Activated CD8-positive, alpha-beta memory T cell treated with anti-CD3 and anti-CD28 coated beads for 1 hour (primary cell): ENCODE measurements around the gene IMP3.

ENCODE experiments used
- DNase-seq, 2 donors: peaks; one replicate each; pipeline ENCODE4 v3.0.0-alpha.2; 2020; ENCODE audit warnings: low read depth in 1 of 2; ENCODE audit errors: extremely low read depth in 1 of 2

Gene IMP3

GRCh38 chr15:75673426-75674235 lies 33.6 kb upstream of the IMP3 start:
- no peak for DNase-seq

DNA sequence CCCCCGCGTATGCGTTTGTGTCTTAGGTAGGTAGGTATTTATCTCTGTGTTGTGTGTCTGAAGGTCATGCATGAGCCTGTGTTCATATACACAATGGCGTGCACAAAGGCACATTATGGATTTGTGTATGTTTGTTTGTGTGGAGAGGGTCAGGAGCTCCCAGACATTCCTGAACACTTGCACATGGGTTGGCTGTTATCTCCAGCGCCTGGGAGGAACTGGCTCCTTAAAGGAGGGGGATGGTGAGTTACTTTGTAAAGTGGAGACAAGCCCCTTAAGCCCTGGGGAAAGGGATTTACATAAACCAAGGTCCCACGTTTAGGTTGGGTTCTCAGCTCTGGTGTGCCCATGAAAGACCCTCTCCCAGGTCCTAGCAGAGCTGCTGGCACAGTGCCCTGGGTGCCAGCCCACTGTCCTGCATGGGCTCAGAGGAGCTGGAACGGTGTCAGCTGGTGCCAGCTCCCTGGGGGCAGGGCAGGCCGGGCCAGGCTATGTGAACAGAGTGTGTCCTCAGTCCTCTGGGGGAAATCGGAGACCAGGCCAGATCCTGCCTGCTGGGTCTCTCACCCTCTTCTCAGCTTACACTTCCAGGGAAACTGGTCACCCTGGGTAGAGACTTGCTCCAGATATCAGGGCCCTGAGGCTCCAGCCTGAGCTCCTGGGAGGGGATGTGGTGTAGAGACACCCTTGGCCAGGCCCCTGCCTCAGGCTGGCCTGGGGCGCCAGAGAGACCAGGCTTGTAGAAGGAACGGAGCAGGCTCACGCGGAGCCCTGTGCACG lies 32.8 kb upstream of the IMP3 start:
- no peak for DNase-seq

GRCh38 chr15:75671730-75672602 lies 31.9 kb upstream of the IMP3 start:
- DNase-seq: no peak

DNA sequence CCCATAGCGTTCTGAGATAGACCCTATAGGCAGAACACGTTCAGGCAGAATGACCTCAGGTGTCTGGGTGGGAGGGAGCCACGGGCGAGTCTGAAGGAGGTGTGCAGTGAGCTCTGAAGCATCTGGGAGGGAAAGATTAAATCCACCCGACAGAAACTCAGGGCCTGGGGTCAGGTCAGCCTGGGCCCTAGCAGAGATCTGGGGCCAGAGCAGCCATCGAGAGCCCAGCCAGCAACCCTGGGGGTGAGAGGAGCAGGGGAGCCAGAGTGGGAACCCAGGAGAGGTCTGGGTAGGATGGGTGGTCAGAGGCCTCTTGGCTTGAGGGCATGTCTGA lies 29.8 kb upstream of the IMP3 start:
- DNase-seq: no peak

DNA sequence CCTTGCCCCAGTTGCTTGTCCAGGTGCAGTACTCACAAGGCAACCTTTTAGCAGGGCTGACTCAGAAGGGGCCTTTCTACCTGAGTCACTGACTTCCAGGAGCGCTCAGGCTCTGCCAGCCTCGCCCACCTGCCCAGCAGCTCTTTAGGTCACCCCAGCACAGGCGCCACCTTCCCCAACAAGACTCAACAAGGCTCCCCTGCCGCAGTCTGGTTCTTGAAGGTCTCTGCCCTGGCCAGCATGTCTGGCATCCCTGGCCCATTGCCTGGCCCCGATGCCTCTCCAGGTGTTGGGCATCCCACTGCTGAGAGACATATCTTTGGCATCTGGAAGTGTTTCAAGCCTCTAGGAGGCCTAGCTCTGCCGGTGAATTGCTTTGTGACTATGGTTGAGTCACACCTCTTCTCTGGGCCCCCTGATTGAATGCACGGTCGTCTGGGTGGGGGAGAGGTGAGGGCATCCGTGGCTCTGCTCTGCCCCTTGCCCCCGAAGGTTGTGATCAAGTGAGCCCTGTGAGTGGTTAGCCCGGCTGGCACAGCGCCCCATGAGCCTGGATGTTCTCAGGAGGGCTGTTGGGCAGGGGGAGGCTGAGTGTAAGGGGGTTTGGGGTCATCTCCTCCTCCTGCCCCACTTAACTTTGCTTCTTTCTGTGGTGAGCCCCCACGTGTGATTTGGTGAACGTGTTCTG lies 29.3 kb upstream of the IMP3 start:
- DNase-seq: no peak

DNA sequence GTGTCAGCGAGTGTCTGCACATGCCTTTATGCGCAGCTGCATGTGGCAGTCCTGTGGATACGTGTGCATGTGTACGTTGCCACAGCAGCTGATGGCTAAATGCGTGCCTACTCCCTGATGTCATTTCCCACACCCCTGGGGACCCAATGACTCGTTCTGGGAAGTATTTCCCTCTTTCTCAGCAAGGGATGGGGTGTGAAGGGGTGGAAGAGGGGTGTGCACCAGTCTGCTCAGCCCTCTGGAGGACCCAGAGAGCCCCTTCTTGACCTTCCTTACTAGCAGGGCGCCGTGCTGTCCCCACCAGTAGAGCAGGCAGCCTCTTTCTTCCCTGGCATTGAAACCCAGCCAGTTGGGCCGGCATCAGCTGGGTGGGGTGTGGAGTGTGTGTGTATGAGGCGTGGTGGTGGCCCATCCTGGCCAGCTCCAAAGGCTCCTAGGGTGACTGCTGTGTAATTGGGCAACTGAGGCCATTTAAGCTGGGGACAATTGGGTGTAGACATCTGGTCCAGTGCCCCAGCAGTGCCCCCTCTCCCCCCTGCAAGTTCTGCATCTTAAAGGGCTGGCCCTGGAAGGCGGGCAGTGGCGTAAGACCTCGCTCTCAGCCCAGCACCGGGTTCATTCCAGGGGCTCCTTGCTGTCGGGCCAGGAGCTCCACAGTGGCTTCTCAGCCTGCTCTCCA lies 26.9 kb upstream of the IMP3 start:
- DNase-seq: no peak

DNA sequence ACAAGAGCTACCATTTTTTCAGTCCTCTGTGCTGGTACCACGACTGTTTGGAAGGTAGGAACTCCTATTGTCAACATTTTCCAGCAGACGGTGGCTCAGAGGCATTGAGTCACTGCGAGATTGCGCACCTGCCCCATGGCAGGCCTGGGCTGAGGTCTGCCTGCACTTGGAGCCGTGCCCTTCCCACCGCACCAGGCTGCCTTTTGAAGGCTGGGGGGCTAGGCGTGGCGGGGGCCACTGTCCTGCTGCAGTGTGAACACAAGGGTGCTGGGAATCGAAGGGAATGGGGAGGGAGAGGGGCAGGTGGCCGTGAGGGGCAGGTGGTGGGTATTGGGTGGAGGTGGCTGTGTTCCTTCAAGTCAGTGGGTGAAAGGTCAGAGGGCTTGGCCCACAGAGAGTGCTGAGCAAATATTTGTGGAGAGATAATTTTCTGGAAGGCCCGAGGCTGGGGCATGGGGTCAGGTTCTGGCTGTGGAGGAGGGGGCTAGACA lies 24.0 kb upstream of the IMP3 start:
- DNase-seq: no peak

GRCh38 chr15:75662823-75663519 lies 22.9 kb upstream of the IMP3 start:
- no peak for DNase-seq

GRCh38 chr15:75661756-75662140 lies 21.7 kb upstream of the IMP3 start:
- no peak for DNase-seq

DNA sequence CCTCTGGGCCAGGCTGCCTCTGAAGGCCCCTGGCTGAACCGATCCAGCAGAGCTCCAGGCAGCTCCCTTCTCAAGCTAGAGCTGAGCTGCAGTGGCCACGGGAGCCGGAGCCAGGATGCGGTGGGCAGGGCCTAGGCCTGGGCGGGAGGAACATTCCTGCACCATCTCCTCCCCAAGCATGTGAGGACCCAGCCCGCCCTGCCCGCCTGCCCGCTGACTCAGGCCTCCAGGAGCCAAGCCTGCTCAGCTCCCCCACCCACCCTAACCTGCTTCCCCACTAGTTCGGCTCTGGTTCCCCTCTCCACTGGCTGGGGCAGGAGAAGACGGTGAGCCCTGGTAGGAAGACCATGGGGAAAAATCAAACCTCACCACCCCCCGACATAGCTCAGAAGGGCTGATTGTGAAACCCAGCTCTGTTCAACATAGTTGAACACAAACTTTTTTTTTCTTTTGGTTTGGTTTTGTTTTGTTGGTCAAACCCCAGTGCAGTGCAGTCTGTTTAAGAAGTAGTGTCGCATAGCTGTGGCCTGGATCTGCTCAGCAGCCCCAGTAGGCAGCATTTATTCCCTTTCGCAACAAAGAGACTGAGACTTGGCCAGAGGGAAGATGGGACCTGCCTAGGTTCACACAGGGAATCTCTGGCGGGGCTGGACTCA lies 21.2 kb upstream of the IMP3 start:
- no peak for DNase-seq

DNA sequence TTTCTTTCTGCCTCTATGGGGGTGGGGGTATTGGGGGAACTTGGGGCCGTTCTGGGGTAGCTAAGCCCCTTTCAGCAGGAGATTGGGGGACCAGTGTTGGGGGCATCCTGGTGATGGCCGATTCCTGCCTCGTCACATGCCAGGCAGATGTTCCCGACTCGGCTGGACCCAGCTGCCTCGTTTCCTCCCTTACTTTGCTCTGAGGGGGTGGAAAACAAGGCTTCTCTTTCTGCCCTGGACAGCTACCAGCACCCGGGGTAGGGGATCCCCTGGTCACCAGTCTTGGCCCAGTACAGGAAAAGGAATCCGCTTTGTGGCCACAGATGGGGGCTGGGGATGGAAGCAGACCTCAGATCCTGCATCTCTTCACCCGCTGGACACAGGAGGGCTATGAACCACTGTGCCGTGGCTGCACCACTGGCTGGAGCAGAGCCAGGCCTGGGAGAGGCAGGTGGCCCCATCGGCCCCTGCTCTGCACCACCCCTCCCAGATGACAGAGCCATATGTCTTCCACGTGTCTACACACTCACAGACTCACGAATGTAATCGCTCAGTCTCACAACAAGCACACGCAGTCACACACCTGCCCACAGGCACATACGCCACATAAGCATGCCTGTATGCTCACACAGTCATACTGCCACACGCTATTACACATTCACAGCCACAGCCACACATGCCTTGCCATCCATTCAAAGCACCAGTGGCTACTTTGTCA lies 20.1 kb upstream of the IMP3 start:
- DNase-seq: no peak

DNA sequence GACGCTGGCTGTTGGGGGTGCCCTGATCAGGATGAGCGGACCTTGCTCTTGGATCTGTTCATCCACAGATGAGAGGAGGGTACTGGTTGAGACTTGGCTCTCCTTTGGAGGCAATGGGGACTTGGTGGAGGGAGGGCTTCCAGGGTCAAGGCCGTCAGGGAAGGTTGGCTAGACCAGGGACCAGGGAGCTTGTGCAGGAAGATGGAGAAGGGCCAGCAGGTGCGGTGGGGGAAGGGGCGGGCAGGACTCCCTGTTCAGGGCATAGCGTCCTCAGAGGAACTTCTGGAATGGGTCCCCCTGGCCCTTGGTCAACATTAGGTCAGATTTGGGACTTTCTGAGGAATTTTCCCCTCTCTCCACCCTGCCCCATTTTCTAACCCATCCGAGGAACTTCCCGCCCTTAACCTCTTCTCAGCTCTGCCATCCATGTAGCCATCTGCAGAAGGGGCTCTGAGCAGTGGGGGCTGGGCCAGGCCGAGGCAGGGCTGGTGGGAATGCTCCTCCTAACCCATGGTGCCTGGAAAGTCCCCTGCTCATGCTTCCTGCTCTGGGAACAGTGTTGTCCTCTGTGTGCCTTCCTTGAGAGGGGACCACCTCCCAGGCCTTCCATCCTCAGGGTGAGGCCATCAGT lies 19.2 kb upstream of the IMP3 start:
- DNase-seq: no peak

GRCh38 chr15:75656813-75657212 lies 16.8 kb upstream of the IMP3 start:
- DNase-seq: no peak

DNA sequence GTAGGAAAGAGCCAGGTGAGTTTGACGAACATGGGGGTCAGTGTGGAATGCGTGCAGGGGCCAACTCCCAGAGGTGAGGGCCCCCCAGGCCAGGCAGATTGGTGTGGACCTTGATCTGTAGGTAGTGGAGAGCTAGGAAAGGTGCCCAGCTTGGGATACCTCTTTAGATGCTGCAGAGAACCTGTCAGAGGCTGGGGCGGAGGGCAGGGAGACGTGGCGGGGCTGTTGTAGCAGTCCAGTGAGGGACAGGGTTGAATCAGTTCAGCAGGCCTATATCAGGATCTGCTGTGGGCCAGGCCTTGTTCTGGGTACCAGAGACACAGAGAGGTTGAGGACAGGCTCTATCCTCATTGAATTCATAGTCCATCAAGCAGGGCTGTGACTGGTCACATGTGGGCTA lies 16.3 kb upstream of the IMP3 start:
- DNase-seq: no peak

DNA sequence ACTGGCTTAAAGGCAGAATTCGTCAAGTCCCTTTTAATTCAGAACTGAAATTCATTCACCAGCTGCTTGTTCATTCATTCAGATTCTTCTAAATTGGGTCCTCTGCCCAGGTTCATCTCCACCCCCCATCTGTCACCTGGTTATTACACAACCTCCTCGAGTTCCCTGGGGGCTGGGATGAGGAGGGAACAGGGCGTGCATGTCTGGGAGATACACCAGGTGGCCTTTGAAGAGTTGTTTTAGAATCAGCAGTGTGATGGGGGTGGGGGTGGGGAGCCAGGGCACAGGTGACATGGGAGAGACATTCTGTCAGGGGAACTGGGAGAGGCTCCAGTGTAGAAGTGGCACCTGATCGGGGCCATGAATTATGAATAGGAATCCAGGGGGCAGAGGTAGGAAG lies 15.9 kb upstream of the IMP3 start:
- no peak for DNase-seq

GRCh38 chr15:75654201-75654907 lies 14.3 kb upstream of the IMP3 start:
- DNase-seq: no peak

DNA sequence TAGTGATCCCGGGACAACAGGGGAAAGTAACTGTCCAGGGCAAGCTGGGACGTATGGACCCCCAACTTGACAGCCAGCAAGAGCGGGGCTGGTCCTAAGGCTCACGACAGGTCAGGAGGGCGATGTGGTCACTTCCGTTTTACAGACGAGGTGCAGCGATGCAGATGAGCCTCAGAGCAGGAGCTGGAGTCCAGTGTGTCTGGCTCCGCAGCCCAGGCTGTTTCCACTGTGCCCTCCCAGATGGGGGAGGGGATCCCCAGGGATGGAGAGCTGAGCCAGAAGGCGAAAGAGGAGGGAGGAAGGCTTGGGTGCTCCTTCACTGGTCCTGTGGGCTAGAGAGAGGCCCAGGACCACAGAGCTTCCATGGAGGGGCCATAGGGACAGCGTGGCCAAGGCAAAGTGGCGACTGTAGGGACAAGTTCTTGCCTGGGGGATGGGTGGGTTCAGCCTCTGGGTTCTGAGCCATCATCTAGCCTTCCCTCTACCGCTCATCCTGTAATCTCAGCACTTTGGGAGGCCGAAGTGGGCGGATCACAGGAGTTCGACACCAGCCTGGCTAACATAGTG lies 13.4 kb upstream of the IMP3 start:
- no peak for DNase-seq
